H1 (cell line): ENCODE results near the gene SEMA5B. TPM values are rescaled to one million over a fixed set of nuclear protein-coding genes. Genes with fewer than 3 reads are reported as not detected.

ENCODE experiments used
- CTCF ChIA-PET: fragments of 300-600 bp; sonication (Branson Sonifier 250); formaldehyde crosslinking; loops from one replicate; lab custom pipeline; 2021; ENCODE audit not compliant: partially characterized antibody; lab: Charles Lee
- POLR2A ChIA-PET: fragments of 300-600 bp; sonication (Branson Sonifier 250); formaldehyde crosslinking; loops from one replicate; lab custom pipeline; 2021; ENCODE audit warnings: inconsistent platforms; ENCODE audit not compliant: partially characterized antibody; lab: Charles Lee
- DNase-seq, 2 experiments: peaks; one replicate each; pipeline versions ENCODE4 v3.0.0 to v3.0.0-alpha.2; 2010 to 2022; ENCODE audit warnings: low spot score in 2 of 2, low read depth in 1 of 2, mixed read lengths in 1 of 2
- FAIRE-seq: peaks from 2 replicates; lab custom pipeline; 2011; peaks lifted over from hg19 to GRCh38; lab: Jason Lieb, UNC
- H2AFZ ChIP-seq: 2 replicates; pipeline ENCODE4 v1.8.1; 2012; ENCODE audit warnings: low read length, inconsistent platforms
- H2AK5ac ChIP-seq: 2 replicates; pipeline ENCODE4 v1.6.1; 2013; ENCODE audit warnings: low read depth, low read length
- H2BK120ac ChIP-seq: replicated peaks from 2 replicates; pipeline ENCODE3; 2013; ENCODE audit warnings: low read depth, low read length, inconsistent platforms
- H2BK12ac ChIP-seq: 2 replicates; pipeline ENCODE4 v1.6.1; 2013; ENCODE audit warnings: low read depth, low read length
- H2BK15ac ChIP-seq: 2 replicates; pipeline ENCODE4 v1.6.1; 2013; ENCODE audit warnings: low read length
- H2BK20ac ChIP-seq: 2 replicates; pipeline ENCODE4 v1.6.1; 2013; ENCODE audit warnings: low read length
- H2BK5ac ChIP-seq: 2 replicates; pipeline ENCODE4 v1.6.1; 2013; ENCODE audit warnings: low read depth, low read length
- H3K14ac ChIP-seq: 2 replicates; pipeline ENCODE4 v1.6.1; 2013; ENCODE audit warnings: inconsistent platforms; ENCODE audit not compliant: insufficient read length
- H3K18ac ChIP-seq: 2 replicates; pipeline ENCODE4 v1.6.1; 2013; ENCODE audit warnings: low read length; ENCODE audit errors: extremely low read depth
- H3K23ac ChIP-seq: 2 replicates; pipeline ENCODE4 v1.6.1; 2013; ENCODE audit warnings: inconsistent platforms; ENCODE audit not compliant: insufficient read length
- H3K23me2 ChIP-seq: 2 replicates; pipeline ENCODE4 v1.6.1; 2013; ENCODE audit warnings: low read depth, low read length
- H3K27ac ChIP-seq: 2 replicates; pipeline ENCODE4 v1.6.1; 2011; ENCODE audit warnings: low read depth, low read length, inconsistent platforms
- H3K27me3 ChIP-seq, 4 experiments: replicated peaks in 1 of 4; 1 replicate in 1 of 4; 2 replicates in 3 of 4; pipeline versions ENCODE4 v1.6.1 to v1.8.1; 2011 to 2013; ENCODE audit warnings: low read length in 3 of 4, mild to moderate bottlenecking in 3 of 4, inconsistent platforms in 2 of 4, mixed read lengths in 2 of 4, moderate library complexity in 1 of 4; ENCODE audit not compliant: control insufficient read depth in 3 of 4, insufficient read depth in 3 of 4; ENCODE audit errors: extremely low read depth in 1 of 4
- H3K36me3 ChIP-seq, 4 experiments: 2 replicates each; pipeline versions ENCODE4 v1.6.1 to v1.8.1; 2011 to 2013; ENCODE audit warnings: mild to moderate bottlenecking in 4 of 4, low read length in 3 of 4, moderate library complexity in 2 of 4, control low read depth in 1 of 4, inconsistent platforms in 1 of 4; ENCODE audit not compliant: insufficient read depth in 4 of 4, control insufficient read depth in 2 of 4
- H3K4ac ChIP-seq: replicated peaks from 2 replicates; pipeline ENCODE3; 2013; ENCODE audit warnings: low read length, low read depth, mixed read lengths, inconsistent platforms; ENCODE audit not compliant: insufficient read length
- H3K4me1 ChIP-seq, 4 experiments: replicated peaks in 1 of 4; 1 replicate in 1 of 4; 2 replicates in 3 of 4; pipeline versions ENCODE4 v1.6.1 to v1.8.1; 2011 to 2013; ENCODE audit warnings: low read length in 3 of 4, inconsistent platforms in 2 of 4, mixed read lengths in 1 of 4; ENCODE audit not compliant: insufficient read depth in 4 of 4, control insufficient read depth in 3 of 4
- H3K4me2 ChIP-seq, 2 experiments: 2 replicates each; pipeline versions ENCODE4 v1.6.1 to v1.8.1; 2011 to 2013; ENCODE audit warnings: low read depth in 2 of 2, low read length in 2 of 2, control low read depth in 1 of 2, inconsistent platforms in 1 of 2, mild to moderate bottlenecking in 1 of 2; ENCODE audit not compliant: insufficient read depth in 1 of 2
- H3K4me3 ChIP-seq, 4 experiments: fragments of 200-600, 300-600 bp in 1 of 4; sonication (generic), shearing (Covaris generic), sonication (Bioruptor Twin) in 1 of 4; 2 replicates each; pipeline versions ENCODE4 v1.5.1 to v1.8.1; 2011 to 2016; ENCODE audit warnings: low read length in 4 of 4, low read depth in 3 of 4, control low read depth in 2 of 4, inconsistent platforms in 2 of 4, mild to moderate bottlenecking in 2 of 4, mixed read lengths in 1 of 4, moderate library complexity in 1 of 4; ENCODE audit not compliant: insufficient read depth in 2 of 4; ENCODE audit errors: extremely low read depth in 1 of 4
- H3K56ac ChIP-seq: replicated peaks from 2 replicates; pipeline ENCODE3; 2013; ENCODE audit warnings: low read depth, mild to moderate bottlenecking, mixed read lengths, low read length, inconsistent platforms; ENCODE audit not compliant: insufficient read length
- H3K79me1 ChIP-seq: 2 replicates; pipeline ENCODE4 v1.6.1; 2013; ENCODE audit warnings: low read depth, low read length, control low read depth
- H3K79me2 ChIP-seq, 2 experiments: 2 replicates each; pipeline versions ENCODE4 v1.6.1 to v1.8.1; 2012 to 2013; ENCODE audit warnings: low read length in 2 of 2, mild to moderate bottlenecking in 2 of 2, inconsistent platforms in 1 of 2; ENCODE audit not compliant: insufficient read depth in 2 of 2, control insufficient read depth in 1 of 2
- H3K9ac ChIP-seq, 4 experiments: replicated peaks in 1 of 4; 1 replicate in 1 of 4; 2 replicates in 3 of 4; pipeline versions ENCODE4 v1.6.1 to v1.8.1; 2011 to 2013; ENCODE audit warnings: low read depth in 3 of 4, low read length in 3 of 4, control low read depth in 2 of 4, mild to moderate bottlenecking in 2 of 4, moderate library complexity in 2 of 4, inconsistent platforms in 1 of 4; ENCODE audit errors: extremely low read depth in 1 of 4
- H3K9me3 ChIP-seq, 2 experiments: 2 replicates each; pipeline versions ENCODE4 v1.6.1 to v1.8.1; 2012 to 2013; ENCODE audit warnings: mild to moderate bottlenecking in 2 of 2, moderate library complexity in 2 of 2, control low read depth in 1 of 2, inconsistent platforms in 1 of 2, low read depth in 1 of 2, low read length in 1 of 2, mixed read lengths in 1 of 2; ENCODE audit not compliant: insufficient read depth in 2 of 2
- H4K20me1 ChIP-seq, 2 experiments: replicated peaks in 1 of 2; 2 replicates each; pipeline versions ENCODE3 to v1.8.1; 2011 to 2013; ENCODE audit warnings: inconsistent platforms in 2 of 2, low read length in 2 of 2, mild to moderate bottlenecking in 1 of 2; ENCODE audit not compliant: insufficient read depth in 2 of 2, control insufficient read depth in 1 of 2
- H4K5ac ChIP-seq: 2 replicates; pipeline ENCODE4 v1.6.1; 2013; ENCODE audit warnings: low read length, low read depth, mixed read lengths, inconsistent platforms; ENCODE audit not compliant: insufficient read length
- H4K8ac ChIP-seq: 2 replicates; pipeline ENCODE4 v1.8.0; 2013; ENCODE audit warnings: mild to moderate bottlenecking, moderate library complexity, low read length, inconsistent platforms; ENCODE audit not compliant: insufficient read depth; ENCODE audit errors: extremely low read depth
- H4K91ac ChIP-seq: replicated peaks from 2 replicates; pipeline ENCODE3; 2013; ENCODE audit warnings: low read length, mixed read lengths, inconsistent platforms; ENCODE audit not compliant: insufficient read length
- CBX8 ChIP-seq: fragments of 300-800, 300-1000 bp; sonication (generic); IDR thresholded peaks from 2 replicates; pipeline ENCODE4 v1.7.1; 2016; ENCODE audit warnings: low read depth, low read length, borderline replicate concordance
- CTBP2 ChIP-seq: IDR thresholded peaks from 2 replicates; pipeline ENCODE4 v1.7.0; 2011; ENCODE audit warnings: borderline replicate concordance, mild to moderate bottlenecking, moderate library complexity, mixed read lengths, low read length; ENCODE audit not compliant: insufficient read depth, insufficient read length
- E2F6 ChIP-seq: IDR thresholded peaks from 2 replicates; pipeline ENCODE4 v1.6.1; 2012; ENCODE audit warnings: inconsistent platforms
- EP300 ChIP-seq, 2 experiments: IDR thresholded peaks; 1 replicate in 1 of 2; 2 replicates in 1 of 2; pipeline ENCODE4 v1.6.1; 2011 to 2012; ENCODE audit warnings: low read depth in 2 of 2, low read length in 2 of 2, mild to moderate bottlenecking in 2 of 2, borderline replicate concordance in 1 of 2, inconsistent platforms in 1 of 2, moderate library complexity in 1 of 2
- FOSL1 ChIP-seq: IDR thresholded peaks from 2 replicates; pipeline ENCODE4 v1.6.1; 2011; ENCODE audit warnings: mild to moderate bottlenecking, low read depth, low read length, moderate library complexity; ENCODE audit not compliant: insufficient read depth
- JUND ChIP-seq: IDR thresholded peaks from 2 replicates; pipeline ENCODE4 v1.6.1; 2011; ENCODE audit warnings: mild to moderate bottlenecking, improper control_type of control experiment, low read length
- MAX ChIP-seq: IDR thresholded peaks from 2 replicates; pipeline ENCODE4 v1.6.1; 2012; ENCODE audit warnings: inconsistent platforms
- POU5F1 ChIP-seq: IDR thresholded peaks from 2 replicates; pipeline ENCODE4 v1.6.1; 2011; ENCODE audit warnings: low read depth, mild to moderate bottlenecking, low read length, moderate library complexity
- SIX5 ChIP-seq: IDR thresholded peaks from 2 replicates; pipeline ENCODE4 v1.6.1; 2011; ENCODE audit warnings: mild to moderate bottlenecking, low read depth, low read length
- ZNF274 ChIP-seq: IDR thresholded peaks from 2 replicates; pipeline ENCODE4 v1.7.0; 2012; ENCODE audit warnings: low read length, borderline replicate concordance; ENCODE audit errors: extremely low read depth
- WGBS, 2 experiments: shearing (Covaris generic) in 1 of 2; methylation state at CpG; one replicate each; pipeline versions ENCODE4 v1.1.6 to v1.1.7; 2013 to 2015; ENCODE audit warnings: low lambda C conversion rate in 2 of 2, mixed read lengths in 2 of 2, inconsistent platforms in 1 of 2, low coverage in 1 of 2, missing lambda C conversion rate in 1 of 2; ENCODE audit not compliant: insufficient replicate concordance in 2 of 2, insufficient coverage in 1 of 2, insufficient read length in 1 of 2; ENCODE audit errors: extremely low coverage in 1 of 2, missing lambda C conversion rate in 1 of 2; 5-methylcytosine and 5-hydroxymethylcytosine counted together
- polyA plus RNA-seq, 7 experiments: library from polyadenylated mRNA; depleted of rRNA in 3 of 7; stranded (reverse) in 5 of 7; unstranded in 2 of 7; fragments of >200 nt in 5 of 7; fragments of 200-250 nt in 2 of 7; gene quantifications; 1 replicate in 5 of 7; 2 replicates in 1 of 7; 4 replicates in 1 of 7; pipeline versions ENCODE4 v1.2.1 to v1.2.3, GENCODE V29; 2011 to 2013; ENCODE audit warnings: missing spikeins in 2 of 7, mixed read lengths in 2 of 7
- total RNA-seq: library from RNA; stranded (reverse); fragmentation: NEBNext Ultra II Directional; extraction: Animal tissue kit (Norgen Biotek cat#: 25700); gene quantifications from 2 replicates; pipeline ENCODE4 v1.2.1, GENCODE V29; 2021
- TF ChIP-seq, protein P1 (sequence below): IDR thresholded peaks from 2 replicates; pipeline ENCODE4 v1.6.1; 2011; ENCODE audit warnings: low read length, improper control_type of control experiment

SEMA5B gene
- total and polyA plus RNA-seq, 2 of the 8 experiments (the other 6 are each of a cell fraction or from before 2014, with no cell fraction given) = 13.1 to 22.4 TPM

GRCh38 chr3:122998856-122999255 lies 28.7 kb downstream of the SEMA5B start:
- Histone ChIP-seq H4K8ac (no peak overlapping the region), H3K27ac (no peak overlapping the region), H3K9me3 (no peaks in the 10 kb centered on the region), H2BK12ac (no peak overlapping the region), H3K23ac (no peak overlapping the region), H2AK5ac (no peak overlapping the region), H4K20me1 (peaks cover 0 to 6% of the 10 kb centered on the region in 2 experiments), H4K91ac (no peak overlapping the region), H3K9ac (no peak overlapping the region), H3K56ac (no peak overlapping the region), H3K4me1 (peaks cover 6 to 18% (median 11%) of the 10 kb centered on the region in 4 experiments; a peak in 6 of 7 replicates), H2BK120ac (no peak overlapping the region), H3K4me2 (no peak overlapping the region), H3K4me3 (no peak overlapping the region), H2BK20ac (no peak overlapping the region), H2BK5ac (no peak overlapping the region), H2BK15ac (0 out of 2 replicates have a peak overlapping the region, but pooled peaks have one; percentile 46), H4K5ac (no peak overlapping the region), H3K4ac (no peak overlapping the region), H3K23me2 (no peaks in the 10 kb centered on the region), H3K18ac (no peak overlapping the region), H3K14ac (no peak overlapping the region), H3K79me2 (0 out of 4 replicates have a peak, but pooled peaks cover 0 to 4% of the 10 kb centered on the region in 2 experiments), H3K79me1 (peaks cover 5% of the 10 kb centered on the region; the same call in 1 of the 2 replicates), H2AFZ (no peak overlapping the region), H3K36me3 (no peaks in the 10 kb centered on the region), H3K27me3 (peaks cover 0 to 2% (median 0%) of the 10 kb centered on the region in 4 experiments; a peak in 2 of 7 replicates)
- 98% methylated on average over 4 of the region's 4 CpGs; no CpG with 5 or more reads in 1 of the 2 experiments for WGBS, 2 experiments
- CTCF ChIA-PET = interaction anchor here (0.6 to 2.9 kb wide), 9 partner anchors 10 to 56 kb away, joined by 3 to 15 read pairs (median 4); partner anchors contain the start of gene SEMA5B
- POLR2A ChIA-PET = interaction anchor here (1.0 to 1.8 kb wide), 5 partner anchors 10 to 27 kb away, joined by 3 to 5 read pairs (median 4); no protein-coding TSS in a partner anchor
- DNase-seq (no peak), FAIRE-seq (no peak)
- TF ChIP-seq CTBP2 = no peak
- no peak for TF ChIP-seq MAX
- no peak for TF ChIP-seq E2F6
- TF ChIP-seq FOSL1 = no peak
- no peak for TF ChIP-seq EP300 (IDR thresholded peaks at IDR 0.05; ENCODE audit: borderline replicate concordance in 1 of 2, low read depth in 2 of 2, low read length in 2 of 2)
- no peak for TF ChIP-seq JUND
- TF ChIP-seq, protein P1, sequence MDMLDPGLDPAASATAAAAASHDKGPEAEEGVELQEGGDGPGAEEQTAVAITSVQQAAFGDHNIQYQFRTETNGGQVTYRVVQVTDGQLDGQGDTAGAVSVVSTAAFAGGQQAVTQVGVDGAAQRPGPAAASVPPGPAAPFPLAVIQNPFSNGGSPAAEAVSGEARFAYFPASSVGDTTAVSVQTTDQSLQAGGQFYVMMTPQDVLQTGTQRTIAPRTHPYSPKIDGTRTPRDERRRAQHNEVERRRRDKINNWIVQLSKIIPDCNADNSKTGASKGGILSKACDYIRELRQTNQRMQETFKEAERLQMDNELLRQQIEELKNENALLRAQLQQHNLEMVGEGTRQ = no peak
- TF ChIP-seq POU5F1 = no peak
- no peak for TF ChIP-seq SIX5
- no peak for TF ChIP-seq CBX8
- TF ChIP-seq ZNF274 = no peak
